NCI-H1105 treated with DMSO at 0.1 percent for 48 hours (cell line): ENCODE data around the gene CLN3.
"Not testable (repeated sequence)": the region's sequence is repeated elsewhere in the genome, so short reads cannot be mapped to it uniquely, and the experiment has no call there.

Source experiments
- DNase-seq: peaks from one replicate; lab custom pipeline; 2025; lab: John Stamatoyannopoulos, UW

CLN3 gene

GRCh38 chr16:28491970-28492474 lies at the start of gene CLN3:
CLN3 (minus strand) TSS chr16:28492074; CDS start chr16:28491759, 315 bp downstream.
- peak; percentile 95 for DNase-seq

GRCh38 chr16:28540346-28540745 lies 48.5 kb upstream of the CLN3 start:
- no peak for DNase-seq

GRCh38 chr16:28538733-28539596 lies 47.1 kb upstream of the CLN3 start, which contains the start of gene NUPR1:
NUPR1 (minus strand) TSS chr16:28538974; CDS start chr16:28538907, 67 bp downstream.
- DNase-seq = no peak

- DNase-seq = no peak
Measured at GRCh38 chr16:28537964-28538732, 46.3 kb upstream of the CLN3 start.

- no peak for DNase-seq
Measured at GRCh38 chr16:28537076-28537475, 45.2 kb upstream of the CLN3 start.

GRCh38 chr16:28534542-28535373 lies 42.9 kb upstream of the CLN3 start:
- no peak for DNase-seq

- no peak for DNase-seq
Measured at GRCh38 chr16:28532940-28533647, 41.2 kb upstream of the CLN3 start.

GRCh38 chr16:28531777-28532744 lies 40.2 kb upstream of the CLN3 start:
- DNase-seq = no peak

GRCh38 chr16:28529124-28529523 lies 37.2 kb upstream of the CLN3 start:
- no peak for DNase-seq

GRCh38 chr16:28528463-28528867 lies 36.6 kb upstream of the CLN3 start:
- DNase-seq = no peak

- DNase-seq = no peak
Measured at GRCh38 chr16:28527985-28528384, 36.1 kb upstream of the CLN3 start.

GRCh38 chr16:28527100-28527785 lies 35.4 kb upstream of the CLN3 start:
- not testable (repeated sequence) for DNase-seq

- DNase-seq = no peak
Measured at GRCh38 chr16:28526201-28527099, 34.6 kb upstream of the CLN3 start.

- DNase-seq = no peak
Measured at GRCh38 chr16:28524681-28525171, 32.9 kb upstream of the CLN3 start.

- no peak for DNase-seq
Measured at GRCh38 chr16:28522792-28523191, 30.9 kb upstream of the CLN3 start.

GRCh38 chr16:28521436-28521835 lies 29.6 kb upstream of the CLN3 start:
- no peak for DNase-seq

- no peak for DNase-seq
Measured at GRCh38 chr16:28520672-28521071, 28.8 kb upstream of the CLN3 start.

GRCh38 chr16:28514246-28514645 lies 22.4 kb upstream of the CLN3 start:
- DNase-seq = no peak
